IMR-90 (cell line): ENCODE measurements around the gene HLA-DMB. TPM values are rescaled to one million over a fixed set of nuclear protein-coding genes. Genes with fewer than 3 reads are reported as not detected.

ENCODE experiments used
- CHD1 ChIP-seq: IDR thresholded peaks from 2 replicates; pipeline ENCODE4 v1.6.1; 2012; ENCODE audit warnings: low read depth, low read length, improper control_type of control experiment
- RCOR1 ChIP-seq: IDR thresholded peaks from 2 replicates; pipeline ENCODE4 v1.6.1; 2012; ENCODE audit warnings: mild to moderate bottlenecking, low read length, improper control_type of control experiment; ENCODE audit not compliant: insufficient replicate concordance
- RFX5 ChIP-seq: IDR thresholded peaks from 2 replicates; pipeline ENCODE4 v1.8.0; 2012; ENCODE audit warnings: low read depth, mild to moderate bottlenecking, low read length, moderate library complexity
- polyA plus RNA-seq, 3 experiments: library from polyadenylated mRNA; depleted of rRNA; stranded (reverse); fragments of >200 nt; gene quantifications; 2 replicates each; pipeline ENCODE4 v1.2.3, GENCODE V29; 2012; ENCODE audit warnings: low replicate concordance in 1 of 3
- total RNA-seq: library from RNA; depleted of rRNA; stranded (reverse); fragments of >200 nt; gene quantifications from 2 replicates; pipeline ENCODE4 v1.2.3, GENCODE V29; 2012
- TF ChIP-seq, protein P1 (sequence below): fragments of 150-350 bp; IDR thresholded peaks from 2 replicates; pipeline ENCODE4 v1.6.1; 2016; ENCODE audit warnings: low read depth, mild to moderate bottlenecking, low read length, moderate library complexity, borderline replicate concordance

Gene HLA-DMB
- total and polyA plus RNA-seq, 2 of the 4 experiments (the other 2 are of a cell fraction) = 0.18 to 0.19 TPM

DNA sequence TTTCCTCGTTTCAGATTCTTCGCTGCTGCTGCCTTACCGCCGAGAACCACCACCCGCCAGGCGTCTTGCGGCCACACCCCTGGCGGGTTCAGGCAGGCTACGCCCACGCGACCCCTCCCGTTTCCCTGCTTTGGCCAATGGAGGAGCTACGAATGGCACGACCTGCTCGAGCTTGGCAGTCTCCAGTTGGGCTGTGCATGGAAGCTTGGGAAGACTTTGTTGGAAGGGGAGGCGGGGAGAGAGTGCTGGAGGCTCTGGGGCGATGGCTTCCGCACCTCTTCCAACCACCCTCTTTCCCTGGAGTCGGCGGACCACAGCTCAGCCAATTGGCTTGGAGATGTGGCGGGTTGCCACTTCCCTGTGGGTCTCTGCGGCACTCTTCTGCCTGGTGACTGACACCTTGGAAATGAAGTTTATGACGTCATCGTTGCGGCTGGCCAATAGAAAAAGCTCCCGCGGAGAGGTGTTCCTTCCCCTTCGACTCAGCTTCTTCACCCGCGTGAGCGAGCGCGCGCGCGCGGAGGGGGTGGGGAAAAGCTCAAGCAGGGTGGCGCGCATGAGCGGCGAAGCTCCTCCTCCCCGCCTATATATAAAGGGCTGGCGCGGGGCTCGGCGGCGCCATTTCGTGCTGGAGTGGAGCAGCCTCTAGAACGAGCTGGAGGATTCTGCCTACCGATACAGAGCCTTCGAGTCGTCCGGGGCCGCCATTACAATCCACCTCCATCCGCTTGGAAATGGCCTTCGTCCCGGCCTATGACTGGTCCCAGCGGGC is 30.9 kb upstream of the HLA-DMB start (continued):
- TF ChIP-seq, protein P1, sequence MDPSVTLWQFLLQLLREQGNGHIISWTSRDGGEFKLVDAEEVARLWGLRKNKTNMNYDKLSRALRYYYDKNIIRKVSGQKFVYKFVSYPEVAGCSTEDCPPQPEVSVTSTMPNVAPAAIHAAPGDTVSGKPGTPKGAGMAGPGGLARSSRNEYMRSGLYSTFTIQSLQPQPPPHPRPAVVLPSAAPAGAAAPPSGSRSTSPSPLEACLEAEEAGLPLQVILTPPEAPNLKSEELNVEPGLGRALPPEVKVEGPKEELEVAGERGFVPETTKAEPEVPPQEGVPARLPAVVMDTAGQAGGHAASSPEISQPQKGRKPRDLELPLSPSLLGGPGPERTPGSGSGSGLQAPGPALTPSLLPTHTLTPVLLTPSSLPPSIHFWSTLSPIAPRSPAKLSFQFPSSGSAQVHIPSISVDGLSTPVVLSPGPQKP = no peak
- TF ChIP-seq RCOR1 = no peak
- TF ChIP-seq RFX5 = peak; percentile 92
- peak; percentile 69; the same call in 1 of the 2 replicates for TF ChIP-seq CHD1
